Activated B cell treated with CpG ODN at 0.5 μM for 24 hours (primary cell): ENCODE data around the gene UGT2A3. TPM values are rescaled to one million over a fixed set of nuclear protein-coding genes. Genes with fewer than 3 reads are reported as not detected.
"Not testable (repeated sequence)": the region's sequence is repeated elsewhere in the genome, so short reads cannot be mapped to it uniquely, and the experiment has no call there.

Source experiments
- ATAC-seq: fragments of 200-7000 bp; cut with Tn5 transposase; one replicate; pipeline ENCODE4 v1.10.0; 2021; ENCODE audit warnings: low read depth, mild to moderate bottlenecking, moderate library complexity
- CTCF ChIA-PET: fragments of 350-600 bp; sonication (Branson Sonifier 250); formaldehyde crosslinking; loops from one replicate; lab custom pipeline; 2021; ENCODE audit warnings: antibody characterized with exemption; lab: Charles Lee
- POLR2A ChIA-PET: fragments of 350-600 bp; sonication (Branson Sonifier 250); formaldehyde crosslinking; loops from one replicate; lab custom pipeline; 2021; ENCODE audit warnings: antibody characterized with exemption; lab: Charles Lee
- DNase-seq: peaks from one replicate; pipeline ENCODE4 v3.0.0; 2022
- H3K27ac Mint-ChIP-seq: one replicate; pipeline ENCODE4 v1.8.0; 2020; ENCODE audit warnings: mixed read lengths
- H3K27me3 Mint-ChIP-seq: one replicate; pipeline ENCODE4 v1.8.0; 2021; ENCODE audit warnings: mixed read lengths
- H3K36me3 Mint-ChIP-seq: one replicate; pipeline ENCODE4 v1.8.0; 2021; ENCODE audit warnings: low read depth, mixed read lengths
- H3K4me1 Mint-ChIP-seq: one replicate; pipeline ENCODE4 v1.8.0; 2021; ENCODE audit warnings: mixed read lengths
- H3K4me3 Mint-ChIP-seq: one replicate; pipeline ENCODE4 v1.8.0; 2020; ENCODE audit warnings: mild to moderate bottlenecking, mixed read lengths
- H3K9me3 Mint-ChIP-seq: one replicate; pipeline ENCODE4 v1.8.0; 2020; ENCODE audit warnings: mixed read lengths
- CTCF ChIP-seq: fragments of 200-600 bp; IDR thresholded peaks from one replicate; pipeline ENCODE4 v1.8.0; 2022; ENCODE audit warnings: antibody characterized with exemption, mild to moderate bottlenecking
- intact Hi-C: fragments of 100-400 bp; cut with micrococcal nuclease; formaldehyde crosslinking; loops from one replicate; pipeline ENCODE4 v1.15.1; 2024
- total RNA-seq: library from RNA; stranded (reverse); gene quantifications from 2 replicates; pipeline ENCODE4 v1.2.3, GENCODE V29; 2022

UGT2A3 gene
- total RNA-seq, 1 donor from 2014 or later: not detected

- ChIA-PET POLR2A (no interaction called here), CTCF (no interaction called here)
- no peaks in the 10 kb centered on the region for H3K9me3 Mint-ChIP-seq
- H3K4me1 Mint-ChIP-seq: no peaks in the 10 kb centered on the region
- intact Hi-C loops: no loop called here
- H3K27ac Mint-ChIP-seq: no peak overlapping the region
- H3K27me3 Mint-ChIP-seq: no peaks in the 10 kb centered on the region
- H3K4me3 Mint-ChIP-seq: no peak overlapping the region
- H3K36me3 Mint-ChIP-seq: no peaks in the 10 kb centered on the region
- no peak for TF ChIP-seq CTCF
- ATAC-seq (no peak), DNase-seq (no peak)
Observed at GRCh38 chr4:68948044-68948743, 3.4 kb downstream of the UGT2A3 start.

GRCh38 chr4:68929076-68929737 lies 22.4 kb downstream of the UGT2A3 start:
- Mint-ChIP-seq H3K27me3 (no peaks in the 10 kb centered on the region), H3K4me3 (no peak overlapping the region), H3K36me3 (no peaks in the 10 kb centered on the region), H3K9me3 (peaks cover 9% of the 10 kb centered on the region), H3K4me1 (no peaks in the 10 kb centered on the region), H3K27ac (no peak overlapping the region)
- intact Hi-C loops: no loop called here
- DNase-seq: no peak
- no peak for TF ChIP-seq CTCF
- CTCF ChIA-PET: no interaction called here
- POLR2A ChIA-PET: no interaction called here
- no peak for ATAC-seq

- no peak for ATAC-seq
- no peak for TF ChIP-seq CTCF
- Mint-ChIP-seq H3K27ac (no peak overlapping the region), H3K27me3 (no peaks in the 10 kb centered on the region), H3K4me3 (no peak overlapping the region), H3K36me3 (no peaks in the 10 kb centered on the region), H3K4me1 (no peaks in the 10 kb centered on the region), H3K9me3 (peaks cover 15% of the 10 kb centered on the region)
- intact Hi-C loops: no loop called here
- ChIA-PET CTCF (no interaction called here), POLR2A (no interaction called here)
- DNase-seq: no peak
Observed at GRCh38 chr4:68927165-68927564, 24.4 kb downstream of the UGT2A3 start.

- POLR2A ChIA-PET, H3K4me3 Mint-ChIP-seq, H3K27ac Mint-ChIP-seq, H3K4me1 Mint-ChIP-seq, DNase-seq, ATAC-seq, intact Hi-C loops, H3K36me3 Mint-ChIP-seq, H3K27me3 Mint-ChIP-seq, CTCF ChIA-PET: not testable (repeated sequence)
- H3K9me3 Mint-ChIP-seq: peaks cover 15% of the 10 kb centered on the region
Observed at GRCh38 chr4:68922202-68922601, 29.4 kb downstream of the UGT2A3 start.

- ChIA-PET POLR2A (no interaction called here), CTCF (no interaction called here)
- DNase-seq (no peak), ATAC-seq (no peak)
- Mint-ChIP-seq H3K4me1 (no peaks in the 10 kb centered on the region), H3K27ac (no peak overlapping the region), H3K4me3 (no peak overlapping the region), H3K9me3 (peaks cover 13% of the 10 kb centered on the region), H3K36me3 (no peaks in the 10 kb centered on the region), H3K27me3 (no peaks in the 10 kb centered on the region)
- no peak for TF ChIP-seq CTCF
- intact Hi-C loops: no loop called here
Observed at GRCh38 chr4:68921051-68921450, 30.6 kb downstream of the UGT2A3 start.
